DMS79 treated with DMSO at 0.1 percent for 48 hours (cell line): ENCODE results near the gene CTDP1.
"Not testable (repeated sequence)": the region's sequence is repeated elsewhere in the genome, so short reads cannot be mapped to it uniquely, and the experiment has no call there.

ENCODE experiments used
- DNase-seq: peaks from one replicate; lab custom pipeline; 2025; lab: John Stamatoyannopoulos, UW

The CTDP1 gene

GRCh38 chr18:79682894-79683625 is 3.5 kb downstream of the CTDP1 start:
- no peak for DNase-seq

- no peak for DNase-seq
Measured at GRCh38 chr18:79683626-79684282, 4.2 kb downstream of the CTDP1 start.

GRCh38 chr18:79684283-79684631 is 4.7 kb downstream of the CTDP1 start:
- no peak for DNase-seq

GRCh38 chr18:79684787-79685186 is 5.2 kb downstream of the CTDP1 start:
- no peak for DNase-seq

- no peak for DNase-seq
Measured at GRCh38 chr18:79685281-79685680, 5.7 kb downstream of the CTDP1 start.

- DNase-seq: no peak
Measured at GRCh38 chr18:79685971-79686370, 6.4 kb downstream of the CTDP1 start.

- DNase-seq: no peak
Measured at GRCh38 chr18:79687806-79688205, 8.2 kb downstream of the CTDP1 start.

- DNase-seq: no peak
Measured at GRCh38 chr18:79690071-79690470, 10.5 kb downstream of the CTDP1 start.

- DNase-seq: no peak
Measured at GRCh38 chr18:79690586-79691482, 11.2 kb downstream of the CTDP1 start.

GRCh38 chr18:79692056-79692455 is 12.5 kb downstream of the CTDP1 start:
- DNase-seq: no peak

GRCh38 chr18:79692886-79693285 is 13.3 kb downstream of the CTDP1 start:
- no peak for DNase-seq

- no peak for DNase-seq
Measured at GRCh38 chr18:79693561-79694205, 14.1 kb downstream of the CTDP1 start.

GRCh38 chr18:79694206-79694894 is 14.7 kb downstream of the CTDP1 start:
- DNase-seq: not testable (repeated sequence)

GRCh38 chr18:79694895-79695213 is 15.3 kb downstream of the CTDP1 start:
- DNase-seq: no peak

- no peak for DNase-seq
Measured at GRCh38 chr18:79695269-79695668, 15.7 kb downstream of the CTDP1 start.

- DNase-seq: no peak
Measured at GRCh38 chr18:79695856-79696850, 16.6 kb downstream of the CTDP1 start.

- no peak for DNase-seq
Measured at GRCh38 chr18:79697178-79697577, 17.6 kb downstream of the CTDP1 start.

GRCh38 chr18:79697976-79698375 is 18.4 kb downstream of the CTDP1 start:
- DNase-seq: no peak

GRCh38 chr18:79698668-79699335 is 19.2 kb downstream of the CTDP1 start:
- DNase-seq: no peak

GRCh38 chr18:79699653-79700052 is 20.1 kb downstream of the CTDP1 start:
- DNase-seq: no peak
